Measurements from ENCODE around the gene OTUB1. TPM values are rescaled to one million over a fixed set of nuclear protein-coding genes. Genes with fewer than 3 reads are reported as not detected.
"Not testable (repeated sequence)": the region's sequence is repeated elsewhere in the genome, so short reads cannot be mapped to it uniquely, and the experiment has no call there.

The OTUB1 gene
- polyA plus RNA-seq, 1 experiment, result 99.0 TPM

DNA sequence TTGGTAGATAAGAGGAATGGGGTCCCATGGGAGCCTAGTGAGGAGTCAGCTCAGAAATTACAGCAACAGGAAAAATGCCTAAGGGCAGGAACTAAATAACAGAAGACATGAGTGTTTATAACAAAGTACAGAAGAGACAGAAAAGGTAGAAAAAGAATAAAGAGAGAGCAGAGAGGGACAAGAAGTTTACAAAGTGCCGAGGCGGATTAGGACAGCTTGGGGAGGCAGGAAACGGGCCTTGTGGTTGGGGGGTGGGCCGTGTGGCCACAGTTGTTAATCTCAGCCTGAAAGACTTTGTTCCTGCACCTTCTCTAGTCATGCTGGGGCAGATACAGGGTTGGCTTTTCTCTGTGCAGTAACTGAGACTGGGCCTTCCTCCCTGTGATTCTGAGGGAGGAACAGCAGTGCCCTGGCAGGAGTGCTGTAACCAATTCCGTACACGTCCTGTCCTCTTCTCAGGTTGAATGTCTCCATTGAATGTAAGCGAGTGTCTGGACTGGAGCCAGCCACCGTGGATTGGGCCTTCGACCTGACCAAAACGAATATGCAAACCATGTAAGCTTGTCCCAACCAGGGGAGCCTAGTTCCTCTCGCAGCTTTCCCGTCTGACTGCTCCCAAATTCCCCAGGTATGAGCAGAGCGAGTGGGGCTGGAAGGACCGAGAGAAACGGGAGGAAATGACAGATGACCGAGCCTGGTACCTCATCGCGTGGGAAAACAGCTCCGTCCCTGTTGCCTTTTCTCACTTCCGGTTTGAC, 34.3 kb upstream of the OTUB1 start:
- TF ChIP-seq CTCF (IDR thresholded peaks at IDR 0.05; ENCODE audit: low read depth, low read length), result no peak
- no peaks in the 10 kb centered on the region for H3K9me3 ChIP-seq (ENCODE audit: control insufficient read depth, insufficient read depth, low read length)
- CTCF ChIA-PET, result interaction anchor here (0.6 to 3.6 kb wide), 2 partner anchors 115 to 130 kb away, joined by 3 to 18 read pairs; no protein-coding TSS in a partner anchor
- no peak for DNase-seq (ENCODE audit: low read depth, low spot score)
- H3K4me3 ChIP-seq (ENCODE audit: low read depth, low read length), result no peak overlapping the region
- H3K27me3 ChIP-seq (ENCODE audit: control insufficient read depth, insufficient read depth, low read length), result no peaks in the 10 kb centered on the region
- POLR2A ChIA-PET, result no interaction called here
- H3K27ac ChIP-seq (ENCODE audit: low read depth, low read length), result no peak overlapping the region

DNA sequence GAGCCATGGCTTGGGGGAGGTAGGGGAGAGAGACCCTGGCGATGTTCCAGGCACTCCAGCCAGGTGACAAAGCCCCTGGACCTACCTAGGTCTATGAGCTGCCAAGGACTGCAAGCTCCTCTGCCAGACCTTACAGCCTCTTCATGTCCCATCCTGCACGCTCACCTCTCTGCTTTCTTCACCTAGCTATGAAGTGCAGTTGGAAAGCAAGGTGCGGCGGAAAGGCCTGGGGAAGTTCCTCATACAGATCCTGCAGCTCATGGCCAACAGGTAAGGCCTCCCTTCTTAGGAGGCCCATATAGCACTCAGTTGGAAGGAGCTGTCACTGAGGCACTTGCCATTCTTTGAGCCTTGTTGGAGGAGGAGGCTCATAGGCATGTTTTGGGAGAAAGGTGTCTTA, 33.7 kb upstream of the OTUB1 start:
- no peak for TF ChIP-seq CTCF (IDR thresholded peaks at IDR 0.05; ENCODE audit: low read depth, low read length)
- CTCF ChIA-PET, result interaction anchor here (0.6 to 3.6 kb wide), 2 partner anchors 115 to 131 kb away, joined by 3 to 18 read pairs; no protein-coding TSS in a partner anchor

DNA sequence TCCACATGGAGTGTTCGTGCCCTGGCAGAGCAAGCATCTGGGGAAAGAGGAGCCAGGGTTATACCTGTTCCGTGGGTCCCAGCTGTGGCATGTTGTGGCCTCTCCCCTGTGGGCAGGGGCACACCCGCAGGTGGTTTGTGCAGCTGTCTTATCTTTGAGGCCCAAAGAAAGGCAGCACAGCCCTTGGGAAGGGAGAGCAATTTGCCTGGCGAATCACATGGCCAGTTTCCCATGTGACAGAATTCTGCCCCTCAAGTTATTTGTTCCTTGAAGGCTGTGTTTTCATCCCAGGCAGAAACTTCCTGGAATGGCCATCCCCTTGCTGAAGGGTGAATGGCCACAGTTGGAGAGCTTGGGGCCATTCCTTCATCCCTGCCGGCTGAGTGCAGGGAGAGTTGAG, 28.2 kb upstream of the OTUB1 start:
- Histone ChIP-seq H3K27ac (ENCODE audit: low read depth, low read length) (no peak overlapping the region), H3K4me3 (ENCODE audit: low read depth, low read length) (no peak overlapping the region), H3K9me3 (ENCODE audit: control insufficient read depth, insufficient read depth, low read length) (no peaks in the 10 kb centered on the region), H3K27me3 (ENCODE audit: control insufficient read depth, insufficient read depth, low read length) (no peaks in the 10 kb centered on the region)
- TF ChIP-seq CTCF (IDR thresholded peaks at IDR 0.05; ENCODE audit: low read depth, low read length), result no peak
- ChIA-PET POLR2A (no interaction called here), CTCF (interaction anchor here (3.4 kb wide), 1 partner anchor 12 kb away, joined by 14 read pairs; no protein-coding TSS in a partner anchor)
- no peak for DNase-seq (ENCODE audit: low read depth, low spot score)

More for the DNA sequence above, 33.7 kb upstream of the OTUB1 start:
- Histone ChIP-seq H3K9me3 (ENCODE audit: control insufficient read depth, insufficient read depth, low read length) (no peaks in the 10 kb centered on the region), H3K27ac (ENCODE audit: low read depth, low read length) (no peak overlapping the region), H3K4me3 (ENCODE audit: low read depth, low read length) (no peak overlapping the region), H3K27me3 (ENCODE audit: control insufficient read depth, insufficient read depth, low read length) (no peaks in the 10 kb centered on the region)
- DNase-seq (ENCODE audit: low read depth, low spot score), result no peak
- POLR2A ChIA-PET, result no interaction called here

- peak overlapping the region; percentile 21 for H3K27ac ChIP-seq (ENCODE audit: low read depth, low read length)
- DNase-seq (ENCODE audit: low read depth, low spot score), result no peak
Observed at GRCh38 chr11:63961608-63962412, 24.4 kb upstream of the OTUB1 start.

GRCh38 chr11:63963895-63964294, 22.3 kb upstream of the OTUB1 start:
- H3K27ac ChIP-seq (ENCODE audit: low read depth, low read length); DNase-seq (ENCODE audit: low read depth, low spot score); CTCF ChIA-PET; H3K4me3 ChIP-seq (ENCODE audit: low read depth, low read length); POLR2A ChIA-PET; H3K9me3 ChIP-seq (ENCODE audit: control insufficient read depth, insufficient read depth, low read length); H3K27me3 ChIP-seq (ENCODE audit: control insufficient read depth, insufficient read depth, low read length): not testable (repeated sequence)

More at GRCh38 chr11:63961608-63962412, 24.4 kb upstream of the OTUB1 start:
- TF ChIP-seq CTCF (IDR thresholded peaks at IDR 0.05; ENCODE audit: low read depth, low read length), result no peak
- Histone ChIP-seq H3K27me3 (ENCODE audit: control insufficient read depth, insufficient read depth, low read length) (no peaks in the 10 kb centered on the region), H3K4me3 (ENCODE audit: low read depth, low read length) (no peak overlapping the region), H3K9me3 (ENCODE audit: control insufficient read depth, insufficient read depth, low read length) (no peaks in the 10 kb centered on the region)
- ChIA-PET CTCF (interaction anchor here (0.9 to 2.8 kb wide), 3 partner anchors 16 to 124 kb away, joined by 3 to 17 read pairs (median 3); partner anchors contain the start of gene MARK2), POLR2A (interaction anchor here (1.3 to 1.4 kb wide), 3 partner anchors 11 to 13 kb away, joined by 3 to 6 read pairs (median 4); partner anchors contain the start of gene COX8A)

Measured in AG04450 (cell line).